ENCODE results near the gene BAHD1.
"Not testable (repeated sequence)": the region's sequence is repeated elsewhere in the genome, so short reads cannot be mapped to it uniquely, and the experiment has no call there.

The BAHD1 gene

DNA sequence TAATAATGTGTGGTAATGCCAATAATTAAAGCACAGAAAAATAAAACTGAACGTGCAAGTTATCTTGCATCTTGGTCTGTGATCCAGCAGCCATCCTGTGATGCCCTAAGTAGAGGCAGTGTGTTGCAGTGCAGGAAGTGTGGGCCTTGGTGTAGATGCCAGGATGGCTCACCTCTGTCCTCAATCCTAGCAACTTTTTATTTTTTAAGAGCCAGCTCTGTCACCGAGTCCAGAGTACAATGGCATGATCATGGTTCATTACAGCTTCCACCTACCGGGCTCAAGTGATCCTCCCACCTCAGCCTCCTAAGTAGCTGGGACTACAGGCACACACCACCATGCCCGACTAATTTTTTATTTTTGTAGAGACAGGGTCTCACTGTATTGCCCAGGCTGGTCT, 7.6 kb downstream of the BAHD1 start:
- no peak for DNase-seq

DNA sequence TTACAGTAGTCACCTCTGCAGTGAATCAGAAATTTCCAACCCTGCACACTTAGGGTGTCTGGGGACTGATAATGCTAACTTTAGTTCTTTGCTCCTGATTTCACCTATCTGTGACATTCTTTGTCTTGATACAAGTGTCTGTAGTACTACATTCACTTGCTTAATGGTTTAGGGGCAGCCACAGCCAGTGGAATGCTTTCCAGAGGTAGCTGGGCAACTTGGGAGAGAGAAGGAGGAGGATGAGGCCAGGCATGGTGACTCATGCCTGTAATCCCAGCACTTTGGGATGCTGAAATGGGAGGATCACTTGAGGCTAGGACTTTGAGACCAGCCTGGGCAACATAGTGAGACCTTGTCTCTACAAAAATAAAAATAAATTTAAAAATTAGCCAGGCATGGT, 8.5 kb downstream of the BAHD1 start:
- DNase-seq: peak; percentile 37

DNA sequence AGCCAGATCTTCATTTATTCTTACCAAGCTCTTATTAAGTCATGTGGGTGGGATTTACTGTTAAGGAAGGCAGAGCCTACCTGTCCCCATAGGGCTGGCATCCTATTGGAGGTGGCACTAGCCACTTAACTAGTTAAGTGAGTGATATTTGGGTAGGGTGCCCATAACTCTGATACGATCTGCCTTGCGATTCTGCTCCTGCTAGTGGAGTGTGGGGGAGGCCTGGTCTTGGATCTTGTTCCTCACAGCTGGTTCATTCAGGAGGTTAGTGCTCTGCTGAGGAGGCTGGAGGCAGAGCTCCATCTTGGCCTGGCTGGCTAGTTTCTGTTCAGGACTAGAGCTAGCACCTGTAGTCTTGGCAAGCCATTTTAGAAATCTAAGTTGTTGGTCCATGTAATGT, 9.3 kb downstream of the BAHD1 start:
- no peak for DNase-seq

DNA sequence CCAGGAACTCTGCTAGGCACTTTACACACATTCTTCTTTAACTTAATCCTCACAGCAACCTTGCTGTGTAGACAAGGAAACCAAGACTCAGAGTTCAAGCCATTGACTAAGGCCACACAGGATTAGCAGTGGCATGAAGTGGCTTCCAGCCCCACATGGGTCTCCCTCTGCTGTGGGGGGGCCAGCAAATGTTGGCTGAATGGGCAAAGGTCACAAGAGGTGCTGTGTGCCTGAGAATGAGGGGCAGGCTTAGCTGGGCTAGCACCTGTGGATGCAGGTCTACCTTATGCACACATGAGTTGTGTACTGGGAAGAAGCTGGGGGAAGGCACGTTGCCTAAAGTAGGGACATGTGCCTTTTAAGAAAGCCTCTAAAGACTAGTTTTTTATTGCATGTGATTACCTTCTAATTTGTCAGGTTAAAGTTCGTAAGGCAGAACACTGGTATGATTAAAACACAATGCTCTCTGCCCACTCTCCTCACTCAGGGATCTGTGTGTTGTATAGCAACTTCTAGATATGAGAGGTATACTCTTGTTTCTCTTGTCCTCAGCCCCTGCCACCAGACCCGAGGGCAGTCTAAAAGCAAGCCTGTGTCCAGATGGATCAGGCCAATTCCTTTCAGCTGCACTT, 10.9 kb downstream of the BAHD1 start:
- DNase-seq: no peak

DNA sequence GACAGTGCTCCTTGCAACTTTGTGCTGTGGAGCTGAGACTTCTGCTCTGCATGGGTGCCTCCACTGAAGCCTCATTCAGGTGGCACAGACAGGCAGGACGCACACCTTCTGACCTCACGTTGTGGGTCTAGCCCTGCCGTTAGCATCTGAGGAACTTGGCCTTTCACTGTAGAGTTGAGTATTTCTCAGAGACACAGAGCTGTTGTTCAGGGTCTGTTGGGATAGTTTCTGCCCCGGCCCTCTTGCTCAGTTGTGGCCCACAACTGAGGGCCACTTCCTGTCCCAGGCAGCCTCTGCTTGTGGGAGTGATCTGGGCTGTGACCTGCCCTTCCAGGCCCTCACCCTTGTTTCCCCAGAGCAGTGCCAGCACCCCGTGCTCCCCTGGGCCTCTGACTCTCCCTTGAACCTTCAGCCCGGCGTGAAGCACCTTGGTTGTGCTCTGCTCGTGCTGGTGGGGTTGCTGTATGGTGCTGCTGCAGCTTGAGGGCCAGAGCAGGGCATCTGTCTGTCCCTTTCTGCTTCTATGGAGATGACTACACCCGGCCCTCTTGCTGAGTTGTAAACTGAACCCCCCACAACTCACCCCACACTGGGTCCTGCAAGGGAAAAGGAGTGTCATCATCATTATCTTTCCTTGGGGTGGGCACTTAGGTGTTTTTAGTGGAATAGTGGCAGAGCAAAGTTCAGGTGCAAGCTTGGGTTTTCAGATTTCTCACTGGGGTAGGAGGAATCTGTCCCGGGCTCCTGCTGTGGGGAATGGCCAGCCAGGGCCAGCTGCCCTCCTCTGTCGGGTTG, 11.7 kb downstream of the BAHD1 start:
- no peak for DNase-seq

DNA sequence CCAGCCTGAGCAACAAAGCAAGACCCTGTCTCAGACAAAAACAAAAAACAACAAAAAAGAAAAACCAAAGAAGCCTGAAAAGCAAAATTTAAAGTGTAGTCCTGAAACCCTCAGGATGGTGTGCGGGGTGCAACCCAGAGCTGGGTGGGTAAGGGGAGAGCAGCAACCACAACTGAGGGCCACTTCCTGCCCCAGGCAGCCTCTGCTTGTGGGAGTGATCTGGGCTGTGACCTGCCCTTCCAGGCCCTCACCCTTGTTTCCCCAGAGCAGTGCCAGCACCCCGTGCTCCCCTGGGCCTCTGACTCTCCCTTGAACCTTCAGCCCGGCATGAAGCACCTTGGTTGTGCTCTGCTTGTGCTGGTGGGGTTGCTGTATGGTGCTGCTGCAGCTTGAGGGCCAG, 13.2 kb downstream of the BAHD1 start:
- DNase-seq: not testable (repeated sequence)

DNA sequence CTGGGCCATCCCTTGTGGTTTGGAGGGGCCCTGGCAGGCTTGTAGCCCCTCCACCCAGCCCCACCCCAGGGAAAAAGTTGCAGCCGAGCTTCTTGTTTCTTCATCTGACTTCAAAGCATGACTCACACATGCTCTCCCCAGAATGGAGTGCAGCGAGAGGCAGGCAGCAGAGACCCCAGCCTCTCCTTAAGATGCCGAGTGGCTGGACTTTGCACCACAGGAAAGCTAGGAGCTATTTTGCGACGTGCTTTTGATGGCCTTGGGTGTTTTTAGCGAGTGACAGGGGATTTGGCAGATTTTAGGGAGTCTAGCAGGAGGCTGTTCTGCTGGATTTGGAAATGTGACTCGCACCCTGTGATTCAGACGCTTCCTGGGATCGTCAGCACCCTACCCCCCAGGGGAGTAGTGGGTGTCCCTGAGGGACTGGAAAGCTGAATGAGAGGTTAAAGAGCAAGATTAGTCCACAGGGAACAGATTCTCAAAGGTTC, 14.2 kb downstream of the BAHD1 start:
- peak; percentile 48 for DNase-seq

DNA sequence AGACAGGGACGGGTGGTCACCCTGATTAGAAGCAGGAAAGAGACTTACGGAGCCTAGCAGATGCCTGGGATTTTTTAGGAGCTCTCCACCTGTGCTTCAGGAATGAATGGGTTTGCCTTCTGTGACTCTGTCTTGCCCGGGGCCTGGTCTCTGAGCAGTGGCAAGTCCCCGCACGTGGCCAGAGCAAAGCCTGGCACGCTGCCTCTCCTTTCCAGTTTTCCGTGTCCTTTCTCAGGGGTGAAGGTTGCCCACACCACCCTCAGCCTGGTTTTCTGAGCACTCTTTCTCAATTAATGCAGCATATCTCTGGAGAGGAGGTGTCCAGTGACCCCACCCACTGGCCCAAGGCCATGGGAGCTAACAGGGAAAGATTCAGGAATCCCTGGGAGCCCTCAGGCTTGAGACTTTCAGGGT, 15.6 kb downstream of the BAHD1 start:
- DNase-seq: no peak

DNA sequence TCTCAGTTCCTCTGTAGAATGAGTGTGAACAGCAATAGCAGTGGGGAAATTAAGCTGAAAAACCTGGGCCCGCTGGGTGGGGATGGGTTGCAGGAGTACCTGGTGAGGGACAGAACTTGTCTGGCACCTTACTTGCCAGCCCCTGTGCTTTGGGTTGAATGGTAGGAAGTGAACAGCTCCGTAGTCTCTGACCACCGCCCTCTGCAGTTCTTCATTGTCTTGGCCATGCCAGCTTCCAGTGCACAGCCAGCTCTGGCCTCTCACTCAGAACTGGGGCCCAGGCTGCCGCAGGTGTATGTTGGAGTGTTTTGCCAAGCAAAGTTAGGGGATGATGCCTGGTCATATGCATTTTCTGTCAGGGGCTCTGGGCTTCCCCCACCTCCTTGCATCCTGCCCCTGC, 16.0 kb downstream of the BAHD1 start:
- no peak for DNase-seq

DNA sequence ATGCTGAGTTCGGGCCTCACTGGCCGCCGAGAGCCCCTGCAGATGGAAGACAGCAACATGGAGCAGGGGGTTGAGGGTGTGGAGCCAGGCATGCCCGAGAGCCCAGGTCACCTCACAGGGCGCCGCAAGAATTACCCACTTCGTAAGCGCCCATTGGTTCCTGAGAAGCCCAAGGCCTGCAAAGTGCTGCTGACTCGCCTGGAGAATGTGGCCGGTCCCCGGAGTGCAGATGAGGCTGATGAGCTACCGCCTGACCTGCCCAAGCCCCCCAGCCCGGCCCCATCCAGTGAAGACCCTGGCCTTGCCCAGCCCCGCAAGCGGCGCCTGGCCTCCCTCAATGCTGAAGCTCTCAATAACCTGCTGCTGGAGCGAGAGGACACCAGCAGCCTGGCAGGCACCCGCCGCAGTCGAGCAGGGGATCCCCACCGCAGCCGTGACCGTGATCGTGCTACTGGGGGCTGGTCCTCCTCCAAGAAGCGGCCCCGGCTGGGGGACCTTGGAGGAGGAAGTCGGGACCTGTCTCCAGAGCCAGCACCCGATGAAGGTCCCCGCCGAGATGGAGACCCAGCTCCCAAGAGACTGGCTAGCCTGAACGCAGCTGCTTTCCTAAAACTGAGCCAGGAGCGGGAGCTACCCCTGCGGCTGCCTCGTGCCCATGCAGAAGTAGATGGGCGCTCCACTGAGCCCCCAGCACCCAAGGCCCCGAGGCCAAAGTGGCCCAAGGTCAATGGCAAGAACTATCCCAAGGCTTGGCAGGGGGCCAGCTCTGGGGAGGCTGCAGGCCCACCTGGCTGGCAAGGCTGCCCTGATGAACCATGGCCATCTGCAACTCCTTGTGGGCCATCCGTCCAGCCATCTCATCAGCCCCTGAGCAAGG, 18.0 kb downstream of the BAHD1 start:
- DNase-seq: no peak

DNA sequence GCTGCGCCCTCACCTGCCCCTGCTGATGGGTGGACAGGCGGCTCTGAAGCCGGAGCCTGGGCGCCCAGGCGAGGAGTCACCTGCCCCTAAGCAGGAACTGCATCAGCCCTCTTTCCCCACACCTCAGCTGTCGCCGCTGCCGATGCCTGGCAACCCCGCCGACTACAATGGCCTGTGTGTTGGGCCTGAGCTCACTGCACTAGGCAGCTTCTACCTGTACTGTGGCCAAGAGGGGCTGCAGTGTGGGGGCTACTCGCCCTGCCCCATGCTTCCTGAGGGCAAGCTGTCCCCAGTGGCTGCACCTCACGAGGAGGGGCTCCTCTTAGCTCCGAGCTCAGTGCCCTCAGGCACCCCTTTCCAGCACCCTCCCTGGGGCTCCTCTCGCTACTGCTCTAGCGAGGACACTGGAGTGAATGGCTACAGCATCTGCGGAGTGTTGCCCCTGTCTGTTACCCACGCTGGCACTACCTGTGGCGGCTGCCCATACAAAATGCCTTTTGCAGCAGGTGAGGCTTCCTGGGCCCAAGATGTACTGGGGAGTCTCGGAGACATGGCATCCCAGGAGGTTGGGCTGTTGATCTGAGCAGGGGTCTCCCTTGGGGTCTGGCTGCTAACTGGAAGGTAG, 18.8 kb downstream of the BAHD1 start:
- DNase-seq: no peak

DNA sequence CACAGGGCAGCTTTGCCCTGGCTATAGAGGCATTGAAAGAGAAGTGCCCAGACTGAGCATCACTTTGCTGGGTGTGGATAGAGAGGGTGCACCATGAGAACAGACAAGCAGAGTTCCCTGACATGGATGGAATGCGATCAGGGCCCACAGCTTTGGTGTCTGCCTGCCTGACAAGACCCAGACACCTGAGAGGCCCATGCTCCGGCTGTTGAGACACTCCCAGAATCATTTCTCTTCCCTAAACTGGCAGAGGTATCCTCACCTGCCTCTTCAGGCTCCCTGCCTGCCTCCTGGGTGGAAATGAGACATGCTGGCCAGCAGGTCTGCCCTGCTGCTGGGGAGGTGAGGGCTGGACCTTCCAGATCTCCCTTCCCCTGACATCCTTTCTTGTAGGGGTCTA, 19.7 kb downstream of the BAHD1 start:
- DNase-seq: no peak

DNA sequence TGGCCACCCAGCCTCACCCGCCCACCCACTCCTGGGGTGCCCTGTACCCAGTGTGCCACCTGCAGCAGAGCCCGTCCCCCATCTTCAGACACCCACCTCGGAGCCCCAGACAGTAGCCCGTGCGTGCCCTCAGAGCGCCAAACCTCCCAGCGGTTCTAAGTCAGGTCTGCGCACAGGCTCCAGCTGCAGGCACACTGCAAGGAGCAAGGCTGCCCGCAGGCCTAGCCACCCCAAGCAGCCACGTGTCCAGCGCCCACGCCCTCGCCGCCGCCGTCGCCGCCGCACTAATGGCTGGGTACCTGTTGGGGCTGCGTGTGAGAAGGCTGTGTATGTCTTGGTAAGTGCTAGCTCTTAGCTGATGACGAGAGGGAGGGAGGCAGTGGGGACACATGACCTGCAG, 21.2 kb downstream of the BAHD1 start:
- DNase-seq: no peak

DNA sequence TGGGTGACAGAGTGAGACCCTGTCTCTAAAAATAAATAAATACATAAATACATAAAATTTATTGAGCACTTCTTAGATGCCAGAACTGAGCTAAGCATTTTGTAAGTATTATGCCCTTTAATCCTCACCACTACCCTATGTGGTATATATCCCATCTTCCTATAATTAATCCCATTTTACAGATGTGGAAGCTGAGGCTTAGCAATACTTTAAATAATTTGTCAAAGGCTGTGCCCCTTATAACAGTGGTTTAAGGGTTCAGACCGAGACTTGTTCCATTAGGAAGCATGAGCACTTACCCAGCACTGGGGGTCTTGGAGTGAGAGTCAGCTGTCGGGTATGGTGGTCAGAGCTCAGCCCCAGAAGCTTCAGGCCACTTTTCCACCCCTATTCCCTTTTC, 22.5 kb downstream of the BAHD1 start:
- DNase-seq: no peak

DNA sequence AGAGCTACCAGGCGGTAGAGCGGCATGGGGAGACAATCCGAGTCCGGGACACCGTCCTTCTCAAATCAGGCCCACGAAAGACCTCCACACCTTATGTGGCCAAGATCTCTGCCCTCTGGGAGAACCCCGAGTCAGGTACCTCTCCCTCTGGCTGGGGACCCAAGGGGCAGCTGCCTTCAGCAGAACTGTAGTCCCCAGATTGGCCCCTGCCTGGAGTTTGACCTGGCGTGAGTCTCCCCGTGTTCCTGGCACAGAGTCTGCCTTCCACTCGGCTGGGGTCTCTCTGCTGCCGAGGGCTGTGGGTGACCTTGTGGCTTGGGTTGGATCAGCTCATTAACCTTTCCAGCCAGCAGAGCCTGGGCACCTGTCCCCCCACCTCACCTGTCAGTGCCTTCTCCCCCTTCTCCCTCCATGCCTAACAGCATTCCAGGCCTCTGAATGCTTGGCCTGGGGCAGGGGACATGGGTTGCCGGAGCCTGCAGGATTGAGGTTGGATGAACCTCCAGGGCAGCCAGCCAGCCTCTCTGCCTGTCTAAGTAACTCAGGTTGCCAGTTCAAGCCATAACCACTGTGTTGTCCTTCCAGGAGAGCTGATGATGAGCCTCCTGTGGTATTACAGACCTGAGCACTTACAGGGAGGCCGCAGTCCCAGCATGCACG, 23.3 kb downstream of the BAHD1 start:
- no peak for DNase-seq

DNA sequence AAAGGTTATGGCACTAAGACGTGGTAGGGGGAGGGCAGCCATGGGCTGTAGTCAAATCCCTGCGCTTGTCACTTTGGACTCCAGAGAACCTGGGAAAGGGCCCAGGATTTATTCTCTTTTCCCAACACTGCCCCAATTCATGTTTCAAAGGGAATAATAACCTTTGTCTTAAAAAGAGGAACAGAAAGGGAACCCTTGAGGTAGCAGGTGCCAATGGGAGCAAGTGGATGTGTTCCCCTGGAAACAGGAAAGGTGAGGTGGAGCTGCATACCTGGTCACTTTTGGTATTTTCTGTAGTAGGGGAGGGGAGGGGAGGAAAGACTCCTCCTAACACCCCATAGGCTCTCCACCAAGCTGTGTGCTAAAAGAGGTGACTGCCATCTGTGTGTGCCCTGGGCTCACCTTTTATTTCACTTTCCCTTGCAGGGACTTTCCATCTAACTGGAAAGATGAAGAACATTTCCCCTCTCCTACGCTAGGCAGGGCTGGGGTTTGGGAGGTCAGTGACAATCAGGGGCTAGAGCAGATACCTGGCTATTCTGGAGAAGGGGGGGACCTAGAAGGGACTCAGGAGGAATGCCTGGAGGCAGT, 23.9 kb downstream of the BAHD1 start:
- no peak for DNase-seq

DNA sequence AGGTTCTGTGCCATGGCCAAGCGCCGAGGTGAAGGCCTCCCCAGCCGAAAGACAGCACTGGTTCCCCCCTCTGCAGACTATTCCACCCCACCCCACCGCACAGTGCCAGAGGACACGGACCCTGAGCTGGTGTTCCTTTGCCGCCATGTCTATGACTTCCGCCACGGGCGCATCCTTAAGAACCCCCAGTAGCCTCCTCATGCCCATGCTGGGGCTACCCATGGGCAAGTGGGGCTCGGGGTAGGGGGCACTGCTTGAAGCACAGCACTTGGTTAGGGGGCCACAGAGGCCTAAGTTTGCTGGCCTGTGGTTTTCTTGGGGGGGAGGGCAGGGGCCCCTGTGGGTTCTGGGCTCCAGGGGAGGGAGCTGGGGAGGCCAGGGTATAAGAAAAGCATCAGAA, 25.2 kb downstream of the BAHD1 start:
- no peak for DNase-seq

DNA sequence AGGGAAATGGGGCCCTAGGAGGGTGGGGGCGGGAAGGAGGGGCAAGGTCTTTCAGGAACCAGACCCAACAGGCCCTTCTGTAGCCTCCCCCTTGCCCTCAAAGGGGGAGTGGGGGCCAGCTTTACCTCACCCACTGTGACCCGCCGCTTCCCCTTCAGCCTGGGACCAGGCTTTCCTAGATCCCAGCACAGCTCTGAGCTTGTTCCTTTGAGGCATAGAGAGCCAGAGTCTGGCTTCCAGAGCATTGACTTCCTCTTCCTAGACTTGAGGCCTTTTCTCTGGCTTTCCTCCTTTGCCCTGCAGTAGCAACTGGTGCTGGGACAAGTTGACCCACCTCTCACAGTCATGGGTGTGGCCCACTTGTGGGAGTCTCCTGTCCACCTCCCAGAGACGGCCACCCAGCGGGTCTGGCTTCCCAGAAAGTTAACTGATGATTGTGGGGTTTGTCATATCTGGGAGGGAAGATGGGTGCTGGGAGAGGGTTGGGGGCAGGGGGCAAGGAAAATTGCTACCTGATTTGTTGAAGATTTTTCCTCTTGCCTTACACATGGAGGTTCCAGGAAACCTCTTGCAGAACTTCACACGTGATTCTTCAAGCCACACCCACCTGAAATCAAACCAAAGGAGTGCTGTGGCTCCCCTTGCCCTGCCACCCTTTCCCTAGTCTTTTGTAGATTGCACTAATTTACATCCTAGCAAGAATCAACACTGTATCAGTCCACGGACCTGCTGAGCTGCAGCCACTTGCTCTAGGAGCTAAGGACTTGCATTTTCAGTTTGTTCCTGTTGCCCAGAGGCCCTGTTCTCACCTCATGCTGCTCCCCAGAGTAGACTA, 25.9 kb downstream of the BAHD1 start:
- DNase-seq: no peak

DNA sequence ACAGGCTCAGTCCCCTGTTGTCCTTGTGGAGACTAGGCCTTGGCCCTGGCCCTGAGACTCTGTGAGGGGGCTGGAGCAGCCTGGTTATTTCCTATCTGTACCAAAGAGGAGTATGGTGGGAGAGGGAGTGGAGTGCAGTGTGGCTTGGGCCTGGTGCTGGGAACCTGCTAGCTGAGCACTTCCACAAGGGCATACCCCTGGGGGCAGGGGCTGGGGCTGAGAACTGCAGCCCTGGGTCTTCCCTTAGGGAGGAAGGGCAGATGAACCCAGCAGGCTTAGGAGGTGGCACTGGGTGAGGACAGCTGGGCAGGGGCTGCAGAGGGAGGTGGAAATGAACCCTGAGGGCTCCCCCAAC, 26.5 kb downstream of the BAHD1 start:
- no peak for DNase-seq

DNA sequence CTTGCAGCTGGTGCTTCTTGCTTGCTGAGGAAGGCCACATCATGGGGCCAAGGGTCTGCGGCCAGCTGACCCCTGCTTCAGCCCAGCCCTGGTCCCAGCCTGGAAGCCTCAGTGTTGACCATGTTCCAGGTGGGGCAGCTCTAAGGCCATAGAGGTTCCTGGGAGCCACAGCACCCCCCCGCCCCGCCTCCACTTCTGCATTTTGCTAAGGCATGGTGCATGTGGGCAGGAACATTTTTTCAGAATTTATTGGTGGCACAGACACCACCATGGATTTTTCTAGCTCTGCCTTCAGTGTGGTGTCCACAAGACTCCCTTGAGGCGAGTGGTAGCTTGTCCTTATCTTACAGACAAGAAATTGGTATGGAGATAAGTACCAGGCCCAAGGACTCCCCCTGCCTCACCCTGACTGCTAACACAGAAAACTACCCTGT, 28.2 kb downstream of the BAHD1 start:
- no peak for DNase-seq

DNA sequence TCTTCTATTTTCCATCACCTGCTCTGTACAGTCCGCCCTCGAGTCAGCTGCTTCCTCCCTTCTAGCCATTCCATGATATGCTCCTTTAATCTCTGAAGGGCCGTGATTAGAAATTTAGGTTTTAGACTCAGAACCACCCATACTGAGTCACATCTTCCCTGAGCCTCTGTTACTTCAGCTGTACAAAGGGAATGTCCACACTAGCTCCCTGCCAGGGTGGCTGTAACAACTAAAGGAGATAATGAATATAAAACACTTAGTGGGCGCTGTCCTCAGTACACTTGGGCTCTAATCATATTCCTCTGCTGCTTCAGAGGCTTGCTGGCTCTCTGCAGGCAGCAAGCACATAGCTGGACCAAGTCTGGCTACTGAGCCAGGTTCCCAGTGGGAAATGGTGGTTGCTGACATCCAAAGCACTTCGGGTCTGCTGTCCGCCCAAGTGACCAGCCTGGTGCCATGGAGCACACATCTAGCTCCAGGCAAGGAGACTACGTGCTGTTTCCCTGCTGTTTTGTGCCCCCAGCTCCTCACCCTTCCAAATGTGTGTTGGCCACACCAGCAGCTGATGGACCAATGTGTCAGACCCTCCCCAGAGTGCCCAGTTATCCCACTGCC, 29.1 kb downstream of the BAHD1 start:
- no peak for DNase-seq

Measured in fibroblast of upper back skin (primary cell).